H9 (cell line): ENCODE results near the gene DNMT3L. TPM values are rescaled to one million over a fixed set of nuclear protein-coding genes. Genes with fewer than 3 reads are reported as not detected.

Experiments
- DNase-seq: peaks from one replicate; pipeline ENCODE4 v3.0.0-alpha.2; 2017
- H2AFZ ChIP-seq: one replicate; pipeline ENCODE4 v1.6.1; 2013; ENCODE audit warnings: mild to moderate bottlenecking, low read length, control low read depth, moderate library complexity
- H2AK5ac ChIP-seq: 2 replicates; pipeline ENCODE4 v1.6.1; 2013; ENCODE audit warnings: low read length, control low read depth, mixed read lengths; ENCODE audit not compliant: insufficient read length
- H2BK120ac ChIP-seq: one replicate; pipeline ENCODE4 v1.6.1; 2013; ENCODE audit warnings: low read depth, mild to moderate bottlenecking, low read length, control low read depth, inconsistent platforms; ENCODE audit not compliant: poor library complexity, severe bottlenecking
- H2BK12ac ChIP-seq: 2 replicates; pipeline ENCODE4 v1.6.1; 2013; ENCODE audit warnings: low read length, control low read depth, mixed read lengths, low read depth; ENCODE audit not compliant: insufficient read length
- H2BK15ac ChIP-seq: 2 replicates; pipeline ENCODE4 v1.6.1; 2013; ENCODE audit warnings: low read depth, low read length, control low read depth
- H2BK20ac ChIP-seq: one replicate; pipeline ENCODE4 v1.6.1; 2013; ENCODE audit warnings: low read depth, mild to moderate bottlenecking, low read length, control low read depth, inconsistent platforms; ENCODE audit not compliant: poor library complexity, severe bottlenecking
- H2BK5ac ChIP-seq: 2 replicates; pipeline ENCODE4 v1.6.1; 2013; ENCODE audit warnings: low read length, control low read depth, mixed read lengths; ENCODE audit not compliant: insufficient read length
- H3K14ac ChIP-seq: 2 replicates; pipeline ENCODE4 v1.6.1; 2013; ENCODE audit warnings: low read length, control low read depth; ENCODE audit not compliant: insufficient read depth
- H3K18ac ChIP-seq: 2 replicates; pipeline ENCODE4 v1.6.1; 2013; ENCODE audit warnings: low read depth, mild to moderate bottlenecking, mixed read lengths, low read length, control low read depth; ENCODE audit not compliant: insufficient read length
- H3K23ac ChIP-seq: 2 replicates; pipeline ENCODE4 v1.6.1; 2013; ENCODE audit warnings: low read length, control low read depth, mixed read lengths, low read depth; ENCODE audit not compliant: insufficient read length
- H3K23me2 ChIP-seq: 2 replicates; pipeline ENCODE4 v1.6.1; 2013; ENCODE audit warnings: low read depth, mild to moderate bottlenecking, mixed read lengths, low read length, control low read depth; ENCODE audit not compliant: insufficient read length, poor library complexity, severe bottlenecking
- H3K27ac ChIP-seq: 2 replicates; pipeline ENCODE4 v1.5.1; 2013; ENCODE audit warnings: low read length, control low read depth, mixed read lengths, low read depth; ENCODE audit not compliant: insufficient read length
- H3K27me3 ChIP-seq: 2 replicates; pipeline ENCODE4 v1.6.1; 2013; ENCODE audit warnings: low read length, control low read depth, inconsistent platforms; ENCODE audit not compliant: insufficient read depth
- H3K4ac ChIP-seq: 2 replicates; pipeline ENCODE4 v1.6.1; 2013; ENCODE audit warnings: low read depth, mild to moderate bottlenecking, control low read depth, inconsistent platforms, low read length, moderate library complexity
- H3K4me1 ChIP-seq: 2 replicates; pipeline ENCODE4 v1.6.1; 2013; ENCODE audit warnings: low read length, control low read depth, inconsistent platforms; ENCODE audit not compliant: insufficient read depth
- H3K4me2 ChIP-seq: 2 replicates; pipeline ENCODE4 v1.6.1; 2013; ENCODE audit warnings: low read length, control low read depth, mixed read lengths; ENCODE audit not compliant: insufficient read length, insufficient read depth
- H3K56ac ChIP-seq: 2 replicates; pipeline ENCODE4 v1.6.1; 2013; ENCODE audit warnings: low read depth, mild to moderate bottlenecking, mixed read lengths, low read length, control low read depth; ENCODE audit not compliant: insufficient read length
- H3K79me1 ChIP-seq: 2 replicates; pipeline ENCODE4 v1.6.1; 2013; ENCODE audit warnings: low read depth, mild to moderate bottlenecking, moderate library complexity, low read length, control low read depth, inconsistent platforms; ENCODE audit not compliant: insufficient read depth, poor library complexity, severe bottlenecking
- H3K79me2 ChIP-seq: 2 replicates; pipeline ENCODE4 v1.6.1; 2013; ENCODE audit warnings: low read length, control low read depth, inconsistent platforms; ENCODE audit not compliant: insufficient read depth
- H3K9ac ChIP-seq: 2 replicates; pipeline ENCODE4 v1.6.1; 2013; ENCODE audit warnings: low read length, control low read depth, mixed read lengths; ENCODE audit not compliant: insufficient read length; ENCODE audit errors: extremely low read depth
- H3K9me3 ChIP-seq: one replicate; pipeline ENCODE4 v1.6.1; 2013; ENCODE audit warnings: low read depth, low read length, inconsistent platforms; ENCODE audit not compliant: control insufficient read depth
- H3T11ph ChIP-seq: one replicate; pipeline ENCODE4 v1.6.1; 2013; ENCODE audit warnings: mild to moderate bottlenecking, low read length, control low read depth, inconsistent platforms
- H4K20me1 ChIP-seq: one replicate; pipeline ENCODE4 v1.6.1; 2013; ENCODE audit not compliant: control insufficient read depth, insufficient read length, insufficient read depth
- H4K5ac ChIP-seq: 2 replicates; pipeline ENCODE4 v1.6.1; 2013; ENCODE audit warnings: low read depth, mild to moderate bottlenecking, mixed read lengths, low read length, control low read depth; ENCODE audit not compliant: insufficient read length
- H4K8ac ChIP-seq: replicated peaks from 2 replicates; pipeline ENCODE4 v1.6.1; 2013; ENCODE audit warnings: low read length, control low read depth, mixed read lengths, low read depth; ENCODE audit not compliant: insufficient read length
- H4K91ac ChIP-seq: 2 replicates; pipeline ENCODE4 v1.6.1; 2013; ENCODE audit warnings: low read depth, mild to moderate bottlenecking, moderate library complexity, mixed read lengths, low read length, control low read depth; ENCODE audit not compliant: insufficient read length
- H3K27ac Mint-ChIP-seq, 3 experiments: 2 replicates in 2 of 3; 3 replicates in 1 of 3; pipeline ENCODE4 v1.8.0; 2020 to 2021; ENCODE audit warnings: mixed read lengths in 3 of 3, mild to moderate bottlenecking in 1 of 3, moderate library complexity in 1 of 3
- H3K27me3 Mint-ChIP-seq: 2 replicates; pipeline ENCODE4 v1.8.0; 2021; ENCODE audit warnings: low read depth, mild to moderate bottlenecking, moderate library complexity, mixed read lengths
- H3K36me3 Mint-ChIP-seq, 3 experiments: 2 replicates in 2 of 3; 3 replicates in 1 of 3; pipeline ENCODE4 v1.8.0; 2020 to 2021; ENCODE audit warnings: low read depth in 3 of 3, mixed read lengths in 3 of 3; ENCODE audit not compliant: insufficient read depth in 1 of 3
- H3K4me1 Mint-ChIP-seq, 2 experiments: 2 replicates each; pipeline ENCODE4 v1.8.0; 2020; ENCODE audit warnings: mixed read lengths in 2 of 2
- H3K4me3 Mint-ChIP-seq, 2 experiments: 2 replicates in 1 of 2; 3 replicates in 1 of 2; pipeline ENCODE4 v1.8.0; 2020 to 2021; ENCODE audit warnings: mild to moderate bottlenecking in 2 of 2, mixed read lengths in 2 of 2, moderate library complexity in 1 of 2
- H3K9me3 Mint-ChIP-seq, 2 experiments: 2 replicates in 1 of 2; 3 replicates in 1 of 2; pipeline ENCODE4 v1.8.0; 2020; ENCODE audit warnings: mild to moderate bottlenecking in 2 of 2, mixed read lengths in 2 of 2, moderate library complexity in 1 of 2
- WGBS: extraction: QIAGEN DNeasy Blood & Tissue Kit; methylation state at CpG from one replicate; pipeline ENCODE4 v1.1.7; 2013; ENCODE audit warnings: missing lambda C conversion rate, low lambda C conversion rate, mixed read lengths; ENCODE audit not compliant: insufficient read length; ENCODE audit errors: extremely low coverage; 5-methylcytosine and 5-hydroxymethylcytosine counted together
- total RNA-seq: library from RNA; stranded (reverse); gene quantifications from 2 replicates; pipeline ENCODE4 v1.2.1, GENCODE V29; 2021
- TF ChIP-seq, protein P1 (sequence below): fragments of 200-600 bp; sonication (generic); conservative IDR thresholded peaks from 3 replicates; pipeline ENCODE4 v1.8.0; 2021; ENCODE audit warnings: antibody characterized with exemption, mild to moderate bottlenecking

Gene DNMT3L
- total RNA-seq, 1 experiment from 2014 or later: 0.77 TPM

DNA sequence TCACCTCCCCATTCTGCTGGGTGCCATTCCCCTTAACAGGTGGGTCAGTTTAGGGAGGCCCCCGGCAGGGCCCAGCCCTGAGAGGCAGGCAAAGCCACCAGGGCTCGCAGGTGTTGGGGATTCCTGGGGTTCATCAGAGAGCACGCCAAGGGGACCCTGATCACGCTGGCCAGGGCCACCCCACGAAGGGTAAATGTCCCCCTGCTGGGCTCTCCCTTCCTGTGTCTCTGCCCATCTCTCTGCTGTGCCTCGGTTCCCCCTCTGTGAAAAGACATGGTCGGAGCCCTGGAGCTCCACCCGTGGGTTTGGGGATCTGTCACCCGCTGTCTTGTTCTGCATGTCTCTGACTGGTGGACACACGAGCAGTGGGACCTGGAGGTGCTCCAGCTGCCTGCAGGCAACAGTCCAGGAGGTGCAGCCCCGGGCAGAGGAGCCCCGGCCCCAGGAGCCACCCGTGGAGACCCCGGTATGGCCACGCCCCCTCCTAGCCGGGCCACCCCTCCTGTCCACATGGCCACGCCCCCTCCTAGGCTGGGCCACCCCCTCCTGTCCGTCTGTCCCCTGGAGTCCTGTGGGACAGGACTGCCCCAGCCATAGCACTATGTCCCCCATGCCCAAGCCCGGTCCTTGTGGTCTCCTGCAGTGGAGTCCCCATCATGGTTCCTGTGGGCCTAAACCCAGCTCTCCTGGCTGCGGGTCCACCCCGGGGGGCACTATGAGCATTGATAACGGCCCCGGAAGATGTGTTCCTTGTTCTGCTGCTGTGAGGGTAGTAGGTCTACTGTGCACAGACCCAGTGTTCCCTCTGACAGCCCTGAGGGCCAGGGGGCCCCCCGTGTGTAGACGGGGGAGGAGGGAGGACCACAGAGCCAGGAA lies 30.5 kb upstream of the DNMT3L start:
- DNase-seq: no peak
- H2BK12ac ChIP-seq: no peak overlapping the region

More for the DNA sequence above, 30.5 kb upstream of the DNMT3L start:
- Mint-ChIP-seq H3K27me3 (peaks cover 2% of the 10 kb centered on the region), H3K4me3 (no peak overlapping the region), H3K36me3 (no peaks in the 10 kb centered on the region), H3K4me1 (peaks cover 0 to 5% of the 10 kb centered on the region in 2 experiments; a peak in 1 of 4 replicates), H3K9me3 (no peaks in the 10 kb centered on the region), H3K27ac (no peak overlapping the region)
- Histone ChIP-seq H4K5ac (no peak overlapping the region), H3K4ac (no peak overlapping the region), H3K23me2 (no peaks in the 10 kb centered on the region), H3K27ac (no peak overlapping the region), H3K27me3 (no peaks in the 10 kb centered on the region), H3K9me3 (no peaks in the 10 kb centered on the region), H2BK120ac (no peak overlapping the region), H3T11ph (no peak overlapping the region), H4K20me1 (no peaks in the 10 kb centered on the region), H3K4me2 (no peak overlapping the region), H3K23ac (no peak overlapping the region), H4K8ac (no peak overlapping the region), H2BK5ac (no peak overlapping the region), H2BK20ac (no peak overlapping the region), H3K56ac (no peak overlapping the region), H2BK15ac (no peak overlapping the region), H3K79me2 (no peaks in the 10 kb centered on the region), H2AFZ (no peak overlapping the region), H4K91ac (no peak overlapping the region), H3K14ac (no peak overlapping the region), H2AK5ac (no peak overlapping the region), H3K79me1 (no peaks in the 10 kb centered on the region), H3K4me1 (no peaks in the 10 kb centered on the region), H3K9ac (no peak overlapping the region), H3K18ac (no peak overlapping the region)
- TF ChIP-seq, protein P1, sequence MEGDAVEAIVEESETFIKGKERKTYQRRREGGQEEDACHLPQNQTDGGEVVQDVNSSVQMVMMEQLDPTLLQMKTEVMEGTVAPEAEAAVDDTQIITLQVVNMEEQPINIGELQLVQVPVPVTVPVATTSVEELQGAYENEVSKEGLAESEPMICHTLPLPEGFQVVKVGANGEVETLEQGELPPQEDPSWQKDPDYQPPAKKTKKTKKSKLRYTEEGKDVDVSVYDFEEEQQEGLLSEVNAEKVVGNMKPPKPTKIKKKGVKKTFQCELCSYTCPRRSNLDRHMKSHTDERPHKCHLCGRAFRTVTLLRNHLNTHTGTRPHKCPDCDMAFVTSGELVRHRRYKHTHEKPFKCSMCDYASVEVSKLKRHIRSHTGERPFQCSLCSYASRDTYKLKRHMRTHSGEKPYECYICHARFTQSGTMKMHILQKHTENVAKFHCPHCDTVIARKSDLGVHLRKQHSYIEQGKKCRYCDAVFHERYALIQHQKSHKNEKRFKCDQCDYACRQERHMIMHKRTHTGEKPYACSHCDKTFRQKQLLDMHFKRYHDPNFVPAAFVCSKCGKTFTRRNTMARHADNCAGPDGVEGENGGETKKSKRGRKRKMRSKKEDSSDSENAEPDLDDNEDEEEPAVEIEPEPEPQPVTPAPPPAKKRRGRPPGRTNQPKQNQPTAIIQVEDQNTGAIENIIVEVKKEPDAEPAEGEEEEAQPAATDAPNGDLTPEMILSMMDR: no peak
- WGBS: no CpG with 5 or more reads among the region's 25 CpGs
